ENCODE results near the gene SEL1L.
"Not testable (repeated sequence)": the region's sequence is repeated elsewhere in the genome, so short reads cannot be mapped to it uniquely, and the experiment has no call there.

Gene SEL1L

DNA sequence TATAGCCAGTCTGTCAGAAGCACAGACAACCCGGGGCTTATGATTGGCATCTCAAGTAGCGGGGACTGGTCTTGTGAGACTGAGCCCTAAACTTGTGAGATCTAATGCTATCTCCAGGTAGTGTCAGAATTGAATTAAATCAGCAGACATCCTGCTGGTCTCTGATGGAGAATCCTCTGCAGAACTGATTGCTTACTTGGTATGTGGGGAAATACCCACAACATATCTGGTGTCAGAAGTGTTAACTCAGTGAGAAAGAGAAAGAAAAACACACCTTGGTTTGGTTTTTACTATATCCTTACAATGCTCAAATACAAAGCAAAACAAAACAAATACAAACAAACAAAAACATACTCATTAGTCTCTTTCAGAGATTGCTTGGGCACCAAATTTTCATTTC, 10.0 kb downstream of the SEL1L start:
- DNase-seq = no peak

DNA sequence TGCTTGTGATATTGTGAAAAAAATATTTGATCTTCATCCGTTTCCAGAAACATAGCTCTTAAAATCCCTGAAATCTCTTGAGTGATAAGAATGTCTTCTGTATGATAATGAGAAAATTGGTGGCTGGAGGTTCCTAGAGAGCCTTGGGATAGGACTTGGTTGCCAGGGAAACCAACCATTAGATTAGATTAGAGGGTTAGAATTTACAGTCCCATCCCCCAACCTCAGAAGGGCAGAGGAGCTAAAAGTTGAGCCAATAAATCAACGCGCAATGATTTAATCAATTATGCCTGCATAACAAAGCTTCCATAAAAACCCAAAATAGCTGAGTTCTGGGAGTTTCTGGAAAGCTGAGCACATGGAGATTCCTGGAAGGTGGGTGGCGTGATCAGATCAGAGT, 10.6 kb downstream of the SEL1L start:
- DNase-seq = no peak

DNA sequence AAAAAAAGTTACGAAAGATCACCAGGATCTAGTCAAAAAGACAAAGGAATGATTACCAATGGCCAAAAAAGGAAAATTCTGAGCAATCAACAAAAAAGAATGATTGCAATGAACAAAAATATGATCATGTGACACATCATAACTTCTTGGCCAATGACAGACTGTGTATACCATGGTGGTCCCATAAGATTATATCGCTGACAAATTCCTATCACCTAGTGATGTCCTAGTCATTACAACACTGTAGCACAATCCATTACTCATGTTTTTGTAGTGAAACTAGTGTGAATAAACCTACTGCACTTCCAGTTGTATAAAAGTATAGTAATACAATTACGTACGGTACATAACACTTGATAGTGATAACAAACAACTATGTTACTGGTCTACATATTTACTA, 12.3 kb downstream of the SEL1L start:
- no peak for DNase-seq

DNA sequence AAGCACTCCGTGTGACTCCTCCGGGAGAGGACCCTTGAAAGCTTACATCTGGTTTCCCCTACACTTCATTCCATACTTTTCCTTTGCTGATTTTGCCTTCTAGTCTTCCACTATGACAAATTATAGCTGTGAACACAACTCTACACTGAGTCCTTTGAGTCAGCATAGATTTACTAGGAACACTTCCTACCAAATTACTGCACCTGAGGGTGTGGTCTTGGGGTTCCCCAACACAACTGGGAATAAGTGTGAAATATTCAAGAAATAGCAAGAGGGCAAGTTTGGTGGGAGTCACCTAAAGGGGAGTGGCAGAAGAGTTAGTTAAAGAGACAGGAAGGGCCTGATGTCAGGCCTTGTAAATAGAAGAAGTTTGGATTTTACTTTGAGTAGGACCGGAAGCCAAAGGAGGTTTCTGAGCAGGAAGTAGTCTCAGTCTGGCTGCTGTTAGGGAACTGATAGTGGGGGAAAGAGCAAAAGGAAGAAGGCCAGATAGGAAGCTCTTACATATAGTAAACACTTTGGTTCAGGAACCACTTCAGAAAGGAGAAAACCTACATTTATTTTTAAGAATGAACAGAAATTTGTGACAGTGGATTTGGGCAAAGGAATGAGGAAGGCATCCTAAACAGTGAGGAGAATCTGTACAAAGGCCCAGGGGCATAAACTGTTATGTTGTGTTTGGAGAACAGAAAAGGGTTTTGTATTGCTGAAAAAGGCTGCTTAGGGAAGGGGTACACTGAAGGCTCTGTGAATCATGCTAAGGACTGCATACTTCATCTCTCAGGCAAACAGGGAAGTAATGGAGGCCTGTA, 14.2 kb downstream of the SEL1L start:
- no peak for DNase-seq

DNA sequence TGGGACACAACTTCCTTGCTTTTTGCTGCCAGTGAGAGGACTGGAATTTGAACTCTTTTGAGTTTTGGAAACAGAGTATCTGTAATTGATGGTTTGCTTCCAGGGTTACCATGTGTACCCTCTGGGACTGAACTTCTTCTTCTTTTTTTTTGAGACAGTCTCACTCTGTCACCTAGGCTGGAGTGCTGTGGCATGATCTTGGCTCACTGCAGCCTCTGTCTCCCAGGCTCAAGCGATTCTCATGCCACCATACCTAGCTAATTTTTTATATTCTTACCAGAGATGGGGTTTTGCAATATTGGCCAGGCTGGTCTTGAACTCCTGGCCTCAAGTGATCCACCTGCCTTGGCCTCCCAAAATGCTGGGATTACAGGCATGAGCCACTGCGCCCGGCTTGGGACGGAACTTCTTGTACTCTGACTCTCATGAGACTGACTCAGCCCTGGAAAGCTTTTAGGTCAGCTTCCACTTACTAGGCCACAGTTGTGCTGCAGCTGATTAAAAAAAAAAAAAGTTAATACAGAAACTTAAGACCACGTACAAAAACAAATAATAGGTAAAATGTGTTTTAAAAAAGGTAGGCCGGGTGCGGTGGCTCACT, 15.8 kb downstream of the SEL1L start:
- DNase-seq = no peak

DNA sequence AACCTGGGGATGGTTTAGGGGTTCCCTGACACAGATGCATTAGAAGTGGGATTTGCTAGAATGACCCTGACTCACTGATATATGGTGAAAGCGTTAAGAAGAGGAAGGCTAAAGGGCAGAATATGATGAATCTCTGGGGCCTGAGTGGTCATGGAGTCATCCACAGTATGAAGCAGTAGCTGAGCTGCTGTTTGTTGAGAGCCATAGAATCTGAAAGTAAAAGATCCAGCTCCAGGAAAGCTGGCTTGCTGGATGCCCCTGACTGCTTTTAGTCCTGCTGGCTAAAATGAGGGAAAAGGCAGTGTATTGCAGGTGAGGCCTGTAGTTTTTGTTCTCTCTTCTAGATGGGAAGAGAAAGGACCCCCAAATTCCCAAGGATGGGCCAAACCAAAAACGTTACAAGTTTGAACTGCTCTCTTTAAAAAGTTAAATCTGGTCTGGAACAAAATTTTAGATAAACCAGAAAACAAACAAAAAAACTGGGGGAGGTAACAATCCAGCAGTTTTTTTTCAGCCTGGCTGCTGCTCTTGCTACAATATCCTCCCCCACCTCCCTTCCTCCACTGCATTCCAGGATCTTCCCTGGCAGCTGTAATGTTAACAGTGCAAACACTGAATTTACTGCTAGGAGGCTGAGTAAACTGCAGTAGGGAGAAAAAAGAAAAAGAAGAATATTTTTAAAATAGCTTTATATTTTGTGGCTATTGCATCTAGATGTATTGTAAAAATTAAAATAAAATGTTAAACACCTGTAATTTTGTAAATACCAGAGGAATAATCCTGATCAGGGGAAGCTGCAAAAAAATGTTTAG, 16.5 kb downstream of the SEL1L start:
- DNase-seq = no peak

DNA sequence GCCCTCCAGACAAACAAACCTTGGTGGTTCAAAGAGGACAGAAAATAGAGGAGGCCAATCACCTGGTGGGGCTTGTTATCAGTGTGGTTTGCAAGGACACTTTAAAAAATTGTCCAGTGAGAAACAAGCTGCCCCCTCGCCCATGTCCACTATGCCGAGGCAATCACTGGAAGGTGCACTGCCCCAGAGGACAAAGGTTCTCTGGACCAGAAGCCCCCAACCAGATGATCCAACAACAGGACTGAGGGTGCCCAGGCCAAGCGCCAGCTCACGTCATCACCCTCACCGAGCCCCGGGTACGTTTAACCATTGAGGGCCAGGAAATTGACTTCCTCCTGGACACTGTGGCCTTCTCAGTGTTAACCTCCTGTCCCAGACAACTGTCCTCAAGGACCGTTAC, 17.7 kb downstream of the SEL1L start:
- not testable (repeated sequence) for DNase-seq

DNA sequence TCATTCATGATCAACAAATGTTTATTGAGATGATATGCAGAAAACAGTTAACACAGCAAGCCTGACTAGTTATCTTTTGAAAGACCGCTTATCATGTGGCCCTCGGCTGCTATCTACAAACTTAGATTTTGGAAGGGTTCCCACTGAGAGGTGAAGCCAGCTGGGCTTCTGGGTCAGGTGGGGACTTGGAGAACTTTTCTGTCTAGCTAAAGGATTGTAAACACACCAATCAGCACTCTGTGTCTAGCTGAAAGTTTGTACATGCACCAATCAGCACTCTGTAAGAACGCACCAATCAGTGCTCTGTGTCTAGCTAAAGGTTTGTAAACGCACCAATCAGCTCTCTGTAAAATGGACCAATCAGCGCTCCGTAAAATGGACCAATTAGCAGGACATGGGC, 20.8 kb downstream of the SEL1L start:
- not testable (repeated sequence) for DNase-seq

DNA sequence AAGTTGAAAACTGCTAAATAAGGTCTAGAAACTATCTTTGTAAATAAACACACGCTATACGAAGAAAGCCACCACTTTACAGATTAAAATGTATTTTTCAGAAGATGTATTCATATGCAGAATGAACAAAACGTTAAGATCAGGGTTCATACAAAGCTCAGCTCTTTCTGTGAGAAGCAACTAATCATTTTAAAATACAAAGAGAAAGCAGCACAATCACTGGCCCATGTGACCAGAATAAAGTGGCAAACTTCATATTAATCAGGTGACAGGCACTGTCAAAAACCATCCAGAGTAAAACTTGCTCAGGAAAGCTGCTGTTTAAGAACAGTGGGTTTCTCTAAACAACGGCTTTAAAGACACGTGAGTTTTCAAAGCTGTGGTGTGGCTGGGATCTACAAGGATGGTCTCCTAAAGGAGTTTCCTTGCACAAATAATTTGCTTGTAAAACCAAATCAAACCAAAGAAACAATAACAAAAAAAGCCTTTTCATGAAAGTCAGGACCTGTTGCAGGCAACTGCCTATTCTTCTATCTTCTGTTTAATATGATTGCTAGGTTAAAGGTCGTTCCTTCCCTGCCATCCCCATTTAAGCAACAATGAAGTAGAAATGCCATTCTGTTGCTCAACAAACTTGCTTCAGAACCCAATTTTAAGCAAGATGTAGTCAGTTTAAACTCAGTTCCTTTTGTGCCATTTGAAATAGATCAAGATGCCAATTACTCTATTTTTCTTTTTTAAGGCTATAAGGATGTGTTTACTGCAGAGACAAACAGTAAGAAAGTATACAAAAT, 22.3 kb downstream of the SEL1L start:
- DNase-seq = no peak

DNA sequence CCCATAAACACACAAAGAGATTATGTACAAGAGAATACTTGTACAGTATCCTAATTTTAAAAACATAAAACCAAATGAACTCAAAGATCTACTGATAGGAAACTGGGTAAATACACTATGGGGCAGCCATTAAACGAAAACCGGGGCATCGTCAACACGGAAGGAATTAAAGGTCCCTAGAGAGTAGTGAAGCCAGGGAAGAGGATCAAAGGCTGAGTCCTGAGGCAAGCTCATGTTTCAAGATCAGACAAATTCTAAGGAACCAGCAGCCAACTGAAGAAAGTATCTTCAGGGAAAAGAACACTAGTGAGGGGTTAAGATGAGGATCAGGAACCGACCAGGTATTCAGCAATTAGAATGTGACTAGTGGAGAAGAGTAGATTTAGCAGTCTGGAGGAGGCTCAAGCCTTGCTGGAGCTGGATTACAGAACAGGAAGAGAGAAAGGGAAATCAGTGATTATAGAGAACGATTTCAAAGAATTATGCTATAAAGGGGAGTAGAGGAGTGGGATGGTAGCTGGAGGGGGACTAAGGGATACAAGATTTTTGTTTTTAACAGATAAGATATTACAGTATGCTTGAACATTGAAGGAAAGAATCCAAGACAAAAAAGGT, 23.7 kb downstream of the SEL1L start:
- DNase-seq = no peak

DNA sequence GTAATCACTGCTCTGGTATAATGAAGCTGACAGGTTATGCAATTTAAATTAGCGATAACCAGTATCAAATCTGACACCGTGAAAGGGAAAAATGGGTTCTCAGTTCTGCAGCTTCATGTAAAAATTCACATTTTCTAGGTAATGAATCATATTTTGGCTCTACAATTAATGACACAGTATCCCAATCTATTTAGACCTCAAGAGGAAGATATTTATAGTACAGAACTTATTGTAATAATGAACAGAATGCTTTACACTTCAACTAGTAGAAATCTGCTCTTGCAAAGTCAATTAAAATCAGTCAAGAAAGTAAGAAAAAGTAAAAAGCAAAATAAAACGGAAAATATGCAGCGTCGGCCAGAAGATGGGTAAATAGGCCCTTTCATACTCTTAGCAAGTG, 24.3 kb downstream of the SEL1L start:
- DNase-seq = no peak

DNA sequence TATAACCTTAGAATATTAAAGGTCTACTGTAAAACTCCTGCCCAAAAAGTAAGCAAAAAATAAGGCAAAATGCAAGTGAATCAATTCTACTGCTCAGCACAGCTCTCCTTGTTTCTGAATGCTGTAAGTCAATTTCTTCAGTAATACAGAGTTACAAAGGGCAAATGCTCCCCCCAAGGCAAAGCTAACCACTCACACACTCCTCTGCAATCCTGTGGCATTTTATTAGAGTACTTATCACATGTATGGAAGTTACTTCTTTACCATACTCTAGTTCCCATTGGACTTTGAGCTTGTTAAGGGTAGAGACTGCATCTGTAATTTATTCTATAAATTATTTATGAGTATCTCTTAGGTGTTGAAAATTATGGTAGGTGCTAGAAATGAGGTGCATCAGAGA, 27.2 kb downstream of the SEL1L start:
- no peak for DNase-seq

DNA sequence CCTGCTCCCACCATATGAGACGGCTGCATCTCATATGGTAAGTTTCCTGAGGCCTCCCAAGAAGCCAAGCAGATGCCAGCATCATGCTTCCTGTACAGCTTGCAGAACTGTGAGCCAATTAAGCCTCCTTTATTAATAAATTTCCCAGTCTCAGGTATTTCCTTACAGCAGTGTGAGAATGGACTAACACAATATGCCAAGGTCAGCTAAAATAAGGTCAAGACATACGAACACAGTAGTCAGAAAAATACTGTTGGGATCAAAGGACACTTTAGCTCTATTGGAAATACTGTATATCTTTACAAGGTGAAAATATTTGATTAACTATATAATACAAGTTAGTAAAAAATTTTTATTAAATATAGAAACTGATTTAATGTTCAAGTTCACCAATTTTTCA, 28.8 kb downstream of the SEL1L start:
- no peak for DNase-seq

DNA sequence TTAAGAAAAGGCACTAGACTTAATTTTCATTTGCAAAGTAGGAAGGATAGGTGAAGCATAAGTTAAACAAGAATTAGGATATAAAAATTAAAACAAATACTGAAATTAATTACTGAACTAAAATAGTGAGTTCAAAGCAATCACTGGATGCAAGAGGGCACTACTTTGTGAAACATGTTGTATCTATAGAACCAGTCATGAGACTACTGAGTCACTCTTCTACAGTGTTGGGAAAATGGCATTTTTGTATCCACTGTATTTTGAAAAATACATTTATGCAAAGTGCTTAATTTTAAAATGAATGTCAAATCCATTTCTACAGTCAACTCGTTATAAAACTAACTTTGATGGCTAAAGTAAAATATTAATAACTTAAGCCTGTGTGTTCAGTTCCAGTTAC, 47.9 kb downstream of the SEL1L start:
- no peak for DNase-seq

DNA sequence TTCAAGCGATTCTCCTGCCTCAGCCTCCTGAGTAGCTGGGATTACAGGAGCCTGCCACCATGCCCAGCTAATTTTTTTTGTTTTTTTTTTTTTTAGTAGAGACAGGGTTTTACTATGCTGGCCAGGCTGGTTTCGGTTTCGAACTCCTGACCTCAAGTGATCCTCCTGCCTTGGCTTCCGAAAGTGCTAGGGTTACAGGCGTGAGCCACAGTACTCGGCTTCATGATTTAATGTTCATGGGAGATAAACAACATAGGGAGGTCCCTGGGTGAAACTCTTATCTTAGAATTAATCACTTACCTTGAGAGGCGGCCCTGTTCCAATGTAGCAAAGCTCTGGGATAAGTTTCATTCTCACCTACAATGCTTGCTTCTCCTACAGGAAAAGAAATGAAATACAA, 48.3 kb downstream of the SEL1L start:
- DNase-seq = no peak

DNA sequence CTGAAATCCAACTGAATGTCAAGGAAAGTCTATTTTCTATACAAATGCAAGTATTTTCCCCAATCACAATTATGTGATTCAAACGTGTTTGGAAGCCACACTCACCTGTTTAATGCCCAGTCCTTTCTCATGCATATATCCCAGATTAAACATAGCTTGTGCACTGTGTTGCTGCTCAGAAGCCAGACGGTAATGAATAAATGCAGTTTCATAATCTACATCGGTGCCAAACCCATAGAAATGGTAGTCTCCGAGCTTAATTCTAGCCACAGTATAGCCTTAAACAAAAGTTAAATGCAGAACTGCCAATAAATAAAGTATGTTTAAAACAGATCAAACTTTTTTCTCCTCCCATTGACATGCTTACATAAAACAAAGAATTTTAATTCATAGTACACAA, 49.5 kb downstream of the SEL1L start:
- no peak for DNase-seq

DNA sequence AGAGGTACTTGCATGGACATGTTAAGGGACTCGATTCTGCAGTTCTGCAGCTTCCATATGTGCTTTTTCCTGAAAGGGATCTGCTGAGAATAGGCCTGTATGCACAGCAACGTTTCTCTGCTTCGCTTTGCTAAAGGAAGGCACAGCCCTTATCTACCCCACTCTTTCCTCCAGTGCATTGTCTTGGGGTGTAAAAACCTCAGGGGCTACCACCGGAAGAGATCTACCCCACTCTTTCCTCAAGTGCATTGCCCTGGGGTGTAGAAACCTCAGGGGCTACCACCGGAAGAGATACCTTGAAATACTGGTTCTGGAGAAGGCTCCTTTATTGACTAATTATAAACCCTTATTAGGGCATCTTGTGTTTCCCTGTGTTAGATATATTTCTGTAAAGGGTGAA, 52.9 kb downstream of the SEL1L start:
- DNase-seq = no peak

DNA sequence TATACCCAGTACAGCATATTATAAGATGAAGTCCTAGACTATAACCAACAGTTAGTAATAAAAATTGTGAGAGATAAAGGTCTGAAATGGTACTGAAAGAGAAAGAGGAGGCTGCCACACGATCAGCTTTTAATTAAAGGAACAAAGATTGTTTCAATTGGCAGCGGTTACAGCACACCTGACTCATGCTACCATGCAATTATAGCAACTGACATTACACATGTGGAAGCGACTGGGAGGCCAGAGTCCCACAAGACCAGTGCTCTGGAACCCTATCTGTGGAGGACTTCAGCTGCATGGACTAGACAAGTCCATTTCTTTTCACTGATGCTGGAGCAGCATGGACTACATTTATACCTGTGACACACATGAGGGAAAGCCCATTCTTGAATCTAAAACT, 55.2 kb downstream of the SEL1L start:
- no peak for DNase-seq

DNA sequence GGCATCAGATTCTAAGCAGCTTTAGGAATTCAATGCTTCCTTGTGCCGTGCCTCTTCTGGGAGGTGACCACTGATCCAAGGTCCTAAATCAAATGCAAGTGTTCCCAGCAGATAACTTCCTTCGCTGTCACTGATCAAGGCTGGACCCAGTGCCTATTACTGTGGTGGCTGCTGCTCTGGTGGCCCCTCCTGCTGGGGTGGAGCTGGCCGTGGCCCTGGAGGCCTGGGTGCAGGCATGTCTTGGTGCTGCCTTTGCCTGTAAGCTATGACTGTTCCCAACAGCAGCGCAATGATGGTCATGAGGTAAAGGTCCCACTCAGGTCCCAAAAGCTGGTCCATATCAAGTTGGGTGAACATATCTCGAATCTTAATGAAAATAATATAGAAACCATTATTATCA, 56.8 kb downstream of the SEL1L start:
- no peak for DNase-seq

DNA sequence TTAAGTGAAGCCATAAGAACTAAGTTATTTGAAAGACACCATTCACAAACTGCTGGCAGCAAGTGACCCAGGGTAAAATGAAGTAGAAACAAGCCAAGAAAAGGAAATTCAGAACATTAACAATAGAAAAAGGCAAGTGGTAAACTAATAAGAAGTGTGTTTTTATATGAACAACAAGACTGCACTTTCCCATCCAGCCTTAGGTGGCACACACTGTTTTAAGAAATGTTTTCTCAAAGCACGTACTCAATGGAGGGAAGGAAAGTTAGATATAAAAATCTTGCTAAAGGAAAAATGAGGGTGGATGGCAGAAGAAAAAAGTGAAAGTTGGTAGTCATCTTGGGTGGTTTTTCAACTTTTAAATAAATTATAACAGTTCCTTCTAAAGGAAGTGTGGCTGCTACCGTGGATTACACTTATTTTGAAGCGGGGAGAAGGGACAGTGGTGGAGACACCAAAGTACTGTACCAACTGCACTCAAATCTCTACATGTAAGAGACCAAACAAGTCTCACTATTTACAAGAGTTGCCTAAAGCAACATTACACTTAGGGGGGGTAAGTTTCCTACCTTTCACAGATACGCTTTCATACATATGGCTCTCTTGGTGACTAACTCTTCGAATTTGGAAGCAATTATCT, 58.8 kb downstream of the SEL1L start:
- no peak for DNase-seq

DNA sequence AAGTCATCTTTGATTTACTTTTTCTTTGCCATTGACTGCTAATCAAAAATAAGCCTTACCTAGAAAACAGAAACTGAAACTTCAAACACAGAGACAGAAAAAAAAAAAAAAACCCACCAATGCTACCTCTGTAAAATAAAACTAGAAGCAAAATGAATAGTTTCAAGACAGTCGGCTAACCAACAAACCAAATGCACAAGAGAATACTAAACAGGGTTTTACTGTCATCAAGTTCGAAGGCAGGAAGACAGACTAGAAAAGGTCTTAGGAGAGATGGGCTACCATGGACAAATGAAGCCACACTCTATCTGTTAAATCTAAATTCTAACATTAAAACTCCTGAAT, 59.5 kb downstream of the SEL1L start:
- no peak for DNase-seq

DNA sequence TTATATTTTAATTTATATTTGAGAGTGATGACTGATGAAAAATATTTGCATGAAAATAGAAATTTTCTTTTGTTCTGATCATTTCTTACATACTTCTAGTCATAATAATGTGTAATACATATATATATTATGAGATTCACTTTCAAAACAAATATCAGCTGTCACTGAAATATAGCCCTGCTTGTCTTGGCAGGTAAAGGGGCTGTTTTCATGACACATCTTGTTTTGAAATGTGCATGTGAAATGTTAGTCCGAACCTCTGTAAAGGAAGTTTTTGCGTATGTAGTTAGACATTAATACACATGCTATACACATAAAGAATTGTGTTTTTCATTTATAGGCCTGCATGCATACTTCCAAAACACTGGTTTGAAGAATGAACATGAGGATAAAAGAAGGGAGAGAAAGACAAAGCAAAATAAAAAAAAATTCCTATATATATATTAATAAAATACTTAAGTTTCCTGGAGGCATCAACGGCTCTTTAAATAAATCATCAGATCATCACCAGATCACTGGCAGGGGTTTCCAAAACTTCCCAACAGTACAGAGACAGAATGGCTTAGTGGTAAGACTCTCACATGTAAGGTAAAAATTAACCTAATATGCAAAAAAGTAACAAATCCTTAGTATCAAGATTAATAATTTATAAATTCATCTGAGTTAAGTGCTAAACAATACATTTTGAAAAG, 60.1 kb downstream of the SEL1L start:
- no peak for DNase-seq
